Upper lobe of left lung (tissue), 6 donors: ENCODE data around the gene ACOT4. TPM values are rescaled to one million over a fixed set of nuclear protein-coding genes. Genes with fewer than 3 reads are reported as not detected.
"Not testable (repeated sequence)": the region's sequence is repeated elsewhere in the genome, so short reads cannot be mapped to it uniquely, and the experiment has no call there.

Source experiments
- ATAC-seq, 2 donors: fragments of 200-7000 bp; cut with Tn5 transposase; one replicate each; pipeline ENCODE4 v1.9.1; 2022; ENCODE audit warnings: mild to moderate bottlenecking in 2 of 2, moderate library complexity in 2 of 2; ENCODE audit not compliant: low FRiP score in 2 of 2
- DNase-seq, 2 donors: peaks; one replicate each; pipeline ENCODE4 v3.0.0-alpha.2; 2019 to 2020
- H3K27ac ChIP-seq, 4 donors: fragments of 200-600 bp; sonication (generic); one replicate each; pipeline ENCODE4 v1.5.1; 2016 to 2019
- H3K27me3 ChIP-seq, 4 donors: fragments of 200-600 bp; sonication (generic); one replicate each; pipeline ENCODE4 v1.5.1; 2017 to 2019
- H3K36me3 ChIP-seq, 4 donors: fragments of 200-600 bp; sonication (generic); one replicate each; pipeline ENCODE4 v1.5.1; 2016 to 2019
- H3K4me1 ChIP-seq, 4 donors: fragments of 200-600 bp; sonication (generic); one replicate each; pipeline ENCODE4 v1.5.1; 2018 to 2019
- H3K4me3 ChIP-seq, 4 donors: fragments of 200-600 bp; sonication (generic); one replicate each; pipeline ENCODE4 v1.5.1; 2017 to 2019; ENCODE audit warnings: mild to moderate bottlenecking in 2 of 4, moderate library complexity in 1 of 4
- H3K9me3 ChIP-seq, 4 donors: fragments of 200-600 bp; sonication (generic); one replicate each; pipeline ENCODE4 v1.5.1; 2018 to 2019
- CTCF ChIP-seq, 6 experiments: fragments of 450-650 bp in 4 of 6; fragments of 200-600 bp in 2 of 6; sonication (generic) in 2 of 6; IDR thresholded peaks; one replicate each; pipeline ENCODE4 v1.5.1; 2016 to 2019; ENCODE audit warnings: antibody characterized with exemption in 6 of 6
- EP300 ChIP-seq, 4 donors: sonication (generic); formaldehyde crosslinking; IDR thresholded peaks; one replicate each; pipeline ENCODE4 v1.5.1; 2017; ENCODE audit warnings: antibody characterized with exemption in 4 of 4, control low read depth in 2 of 4
- POLR2A ChIP-seq, 4 donors: fragments of 450-650 bp; IDR thresholded peaks; one replicate each; pipeline ENCODE4 v1.5.1; 2016 to 2017; ENCODE audit warnings: antibody characterized with exemption in 4 of 4, mild to moderate bottlenecking in 2 of 4
- POLR2AphosphoS5 ChIP-seq, 2 donors: sonication (generic); formaldehyde crosslinking; IDR thresholded peaks; one replicate each; pipeline ENCODE4 v1.5.1; 2017; ENCODE audit warnings: antibody characterized with exemption in 2 of 2
- WGBS, 2 donors: methylation state at CpG; one replicate each; pipeline ENCODE4 v1.1.5; 2017 to 2018; 5-methylcytosine and 5-hydroxymethylcytosine counted together
- total RNA-seq, 6 donors: library from RNA; depleted of rRNA in 4 of 6; stranded (reverse); fragments of >200 nt in 4 of 6; gene quantifications; one replicate each; pipeline versions ENCODE4 v1.1.0 to v1.2.1, GENCODE V29; 2016 to 2021
- donor health status: DM: no; HTN: no; CAD: no; lungs with moderate emphysema.
- donor health status: DM: no; HTN: yes; CAD: no; lungs with severe emphysema.

ACOT4 gene
- total RNA-seq, 6 donors from 2014 or later = 1.3 to 6.4 (median 4.9) TPM; not detected in 1

- 79 to 87% methylated on average over 1 of the region's 1 CpG for WGBS, 2 donors
- Histone ChIP-seq H3K27ac (no peak overlapping the region), H3K4me3 (no peak overlapping the region), H3K27me3 (no peaks in the 10 kb centered on the region), H3K4me1 (peaks cover 3 to 17% (median 9%) of the 10 kb centered on the region in 4 donors), H3K9me3 (no peaks in the 10 kb centered on the region), H3K36me3 (no peaks in the 10 kb centered on the region)
- no peak for ATAC-seq
- no peak for DNase-seq
- TF ChIP-seq EP300 (IDR thresholded peaks at IDR 0.05) = no peak
Measured at GRCh38 chr14:73588695-73589094, 3.0 kb upstream of the ACOT4 start.

- Histone ChIP-seq H3K27me3 (no peaks in the 10 kb centered on the region), H3K4me1 (peaks cover 3 to 17% (median 9%) of the 10 kb centered on the region in 4 donors), H3K4me3 (no peak overlapping the region), H3K9me3 (no peaks in the 10 kb centered on the region), H3K36me3 (no peaks in the 10 kb centered on the region), H3K27ac (no peak overlapping the region)
- TF ChIP-seq POLR2A (IDR thresholded peaks at IDR 0.05) (no peak), CTCF (IDR thresholded peaks at IDR 0.05) (no peak), EP300 (IDR thresholded peaks at IDR 0.05) (no peak), POLR2AphosphoS5 (IDR thresholded peaks at IDR 0.05) (no peak)
- WGBS, 2 donors = 78 to 83% methylated on average over 4 of the region's 4 CpGs
- ATAC-seq (no peak), DNase-seq (no peak)
Measured at GRCh38 chr14:73589116-73589515, 2.6 kb upstream of the ACOT4 start.

- H3K4me3 ChIP-seq = not testable (repeated sequence)
Measured at GRCh38 chr14:73590673-73591004, 1.0 kb upstream of the ACOT4 start.

GRCh38 chr14:73594491-73594890, 2.8 kb downstream of the ACOT4 start:
- DNase-seq (no peak), ATAC-seq (no peak)
- no peaks in the 10 kb centered on the region for H3K27me3 ChIP-seq
- WGBS, 2 donors = 84 to 91% methylated on average over 9 of the region's 9 CpGs
- H3K4me3 ChIP-seq = no peak overlapping the region
- TF ChIP-seq CTCF (IDR thresholded peaks at IDR 0.05) (no peak), EP300 (IDR thresholded peaks at IDR 0.05) (no peak), POLR2AphosphoS5 (IDR thresholded peaks at IDR 0.05) (no peak), POLR2A (IDR thresholded peaks at IDR 0.05) (no peak)
- peaks cover 3 to 17% (median 9%) of the 10 kb centered on the region in 4 donors for H3K4me1 ChIP-seq
- H3K36me3 ChIP-seq = no peaks in the 10 kb centered on the region
- H3K27ac ChIP-seq = no peak overlapping the region
- no peaks in the 10 kb centered on the region for H3K9me3 ChIP-seq

More at GRCh38 chr14:73590673-73591004, 1.0 kb upstream of the ACOT4 start:
- not testable (repeated sequence) for H3K27ac ChIP-seq, H3K27me3 ChIP-seq, ATAC-seq, H3K36me3 ChIP-seq, H3K9me3 ChIP-seq
- peaks cover 3 to 17% (median 9%) of the 10 kb centered on the region in 4 donors for H3K4me1 ChIP-seq
- DNase-seq = peak in 1 of 2 donors; percentile 72
- 95 to 98% methylated on average over 16 to 28 of the region's 32 CpGs for WGBS, 2 donors

- Histone ChIP-seq H3K27me3 (no peaks in the 10 kb centered on the region), H3K9me3 (no peaks in the 10 kb centered on the region), H3K36me3 (no peaks in the 10 kb centered on the region), H3K4me3 (no peak overlapping the region), H3K4me1 (no peaks in the 10 kb centered on the region), H3K27ac (no peak overlapping the region)
- ATAC-seq (no peak), DNase-seq (no peak)
- TF ChIP-seq EP300 (IDR thresholded peaks at IDR 0.05) (no peak), CTCF (IDR thresholded peaks at IDR 0.05) (no peak), POLR2AphosphoS5 (IDR thresholded peaks at IDR 0.05) (no peak), POLR2A (IDR thresholded peaks at IDR 0.05) (no peak)
Measured at GRCh38 chr14:73599499-73599898, 7.8 kb downstream of the ACOT4 start.

GRCh38 chr14:73602994-73603393, 11.3 kb downstream of the ACOT4 start:
- 87 to 88% methylated on average over 3 of the region's 3 CpGs for WGBS, 2 donors
- H3K27me3 ChIP-seq = no peaks in the 10 kb centered on the region
- H3K4me1 ChIP-seq = no peaks in the 10 kb centered on the region
- ATAC-seq (no peak), DNase-seq (no peak)
- H3K36me3 ChIP-seq = no peaks in the 10 kb centered on the region
- no peak overlapping the region for H3K27ac ChIP-seq
- H3K4me3 ChIP-seq = no peak overlapping the region
- no peaks in the 10 kb centered on the region for H3K9me3 ChIP-seq
- TF ChIP-seq CTCF (IDR thresholded peaks at IDR 0.05) = no peak
- no peak for TF ChIP-seq EP300 (IDR thresholded peaks at IDR 0.05)
- TF ChIP-seq POLR2A (IDR thresholded peaks at IDR 0.05) = no peak
- TF ChIP-seq POLR2AphosphoS5 (IDR thresholded peaks at IDR 0.05) = no peak
